Mesenchymal stem cell (in vitro differentiated cells and primary cell): ENCODE results near the gene CPS1. TPM values are rescaled to one million over a fixed set of nuclear protein-coding genes. Genes with fewer than 3 reads are reported as not detected.

Experiments used
- DNase-seq: peaks from one replicate; pipeline ENCODE4 v3.0.0-alpha.2; 2013
- H2AFZ ChIP-seq: one replicate; pipeline ENCODE4 v1.6.1; 2013; ENCODE audit warnings: low read depth, mild to moderate bottlenecking, control low read depth, inconsistent platforms, low read length, moderate library complexity
- H2AK5ac ChIP-seq: 2 replicates; pipeline ENCODE4 v1.6.1; 2013; ENCODE audit warnings: low read length, moderate library complexity, mild to moderate bottlenecking, inconsistent platforms; ENCODE audit not compliant: severe bottlenecking
- H2BK120ac ChIP-seq: one replicate; pipeline ENCODE4 v1.6.1; 2013; ENCODE audit warnings: low read depth, mild to moderate bottlenecking, inconsistent platforms, low read length, moderate library complexity
- H2BK12ac ChIP-seq, 2 experiments: one replicate each; pipeline ENCODE4 v1.6.1; 2013; ENCODE audit warnings: inconsistent platforms in 2 of 2, low read length in 2 of 2, mild to moderate bottlenecking in 2 of 2, moderate library complexity in 2 of 2, control low read depth in 1 of 2
- H2BK15ac ChIP-seq: one replicate; pipeline ENCODE4 v1.6.1; 2013; ENCODE audit warnings: mild to moderate bottlenecking, low read depth, inconsistent platforms; ENCODE audit not compliant: poor library complexity, severe bottlenecking
- H2BK5ac ChIP-seq: 2 replicates; pipeline ENCODE4 v1.6.1; 2013; ENCODE audit warnings: low read depth, mild to moderate bottlenecking, low read length, control low read depth, inconsistent platforms; ENCODE audit not compliant: poor library complexity, severe bottlenecking
- H3K14ac ChIP-seq, 2 experiments: one replicate each; pipeline ENCODE4 v1.6.1; 2013; ENCODE audit warnings: inconsistent platforms in 2 of 2, low read length in 2 of 2, control low read depth in 1 of 2, mild to moderate bottlenecking in 1 of 2, moderate library complexity in 1 of 2
- H3K18ac ChIP-seq, 2 experiments: one replicate each; pipeline ENCODE4 v1.6.1; 2013; ENCODE audit warnings: inconsistent platforms in 2 of 2, low read length in 2 of 2, control low read depth in 1 of 2, low read depth in 1 of 2, mild to moderate bottlenecking in 1 of 2
- H3K23ac ChIP-seq, 2 experiments: one replicate each; pipeline ENCODE4 v1.6.1; 2013; ENCODE audit warnings: inconsistent platforms in 2 of 2, low read length in 2 of 2, mild to moderate bottlenecking in 2 of 2, moderate library complexity in 2 of 2, control low read depth in 1 of 2
- H3K27ac ChIP-seq: 2 replicates; pipeline ENCODE4 v1.5.1; 2013; ENCODE audit warnings: mild to moderate bottlenecking, moderate library complexity, low read length, control low read depth, inconsistent platforms; ENCODE audit not compliant: poor library complexity, severe bottlenecking
- H3K27me3 ChIP-seq, 2 experiments: 2 replicates each; pipeline versions ENCODE4 v1.6.1 to v1.7.0; 2013; ENCODE audit warnings: low read length in 2 of 2, mild to moderate bottlenecking in 2 of 2, moderate library complexity in 2 of 2, control low read depth in 1 of 2, inconsistent platforms in 1 of 2; ENCODE audit not compliant: control insufficient read depth in 1 of 2, insufficient read depth in 1 of 2
- H3K36me3 ChIP-seq, 2 experiments: 2 replicates each; pipeline versions ENCODE4 v1.6.1 to v1.7.0; 2013; ENCODE audit warnings: low read length in 2 of 2, control low read depth in 1 of 2, inconsistent platforms in 1 of 2, low read depth in 1 of 2, mild to moderate bottlenecking in 1 of 2; ENCODE audit not compliant: insufficient read depth in 2 of 2, control insufficient read depth in 1 of 2
- H3K4ac ChIP-seq, 2 experiments: one replicate each; pipeline ENCODE4 v1.6.1; 2013; ENCODE audit warnings: inconsistent platforms in 2 of 2, low read length in 2 of 2, mild to moderate bottlenecking in 2 of 2, moderate library complexity in 2 of 2, control low read depth in 1 of 2, low read depth in 1 of 2
- H3K4me1 ChIP-seq: 2 replicates; pipeline ENCODE4 v1.6.1; 2013; ENCODE audit warnings: low read depth, low read length, control low read depth; ENCODE audit not compliant: control insufficient read depth, insufficient read depth
- H3K4me2 ChIP-seq: 2 replicates; pipeline ENCODE4 v1.6.1; 2013; ENCODE audit warnings: low read length, mild to moderate bottlenecking, inconsistent platforms; ENCODE audit not compliant: poor library complexity, severe bottlenecking
- H3K4me3 ChIP-seq, 2 experiments: 2 replicates each; pipeline versions ENCODE4 v1.5.1 to v1.7.0; 2013; ENCODE audit warnings: low read length in 2 of 2, mild to moderate bottlenecking in 2 of 2, control low read depth in 1 of 2, low read depth in 1 of 2; ENCODE audit not compliant: insufficient read depth in 1 of 2
- H3K79me1 ChIP-seq: replicated peaks from 2 replicates; pipeline ENCODE4 v1.6.1; 2013; ENCODE audit warnings: mild to moderate bottlenecking, control low read depth, low read length, inconsistent platforms; ENCODE audit not compliant: poor library complexity, severe bottlenecking
- H3K9ac ChIP-seq: 2 replicates; pipeline ENCODE4 v1.7.0; 2013; ENCODE audit warnings: mild to moderate bottlenecking, low read length, moderate library complexity
- H3K9me3 ChIP-seq: 2 replicates; pipeline ENCODE4 v1.7.0; 2013; ENCODE audit warnings: mild to moderate bottlenecking, low read length; ENCODE audit not compliant: control insufficient read depth
- H4K8ac ChIP-seq: one replicate; pipeline ENCODE4 v1.6.1; 2013; ENCODE audit warnings: inconsistent platforms, mild to moderate bottlenecking, low read length, moderate library complexity
- H4K91ac ChIP-seq: one replicate; pipeline ENCODE4 v1.6.1; 2013; ENCODE audit warnings: mild to moderate bottlenecking, low read length, inconsistent platforms
- WGBS: methylation state at CpG from one replicate; pipeline ENCODE4 v1.1.7; 2013; ENCODE audit warnings: mixed read lengths; 5-methylcytosine and 5-hydroxymethylcytosine counted together
- polyA plus RNA-seq, 2 experiments: library from polyadenylated mRNA; stranded (reverse); fragments of 200-250 nt; gene quantifications; one replicate each; pipeline ENCODE4 v1.2.3, GENCODE V29; 2013

The CPS1 gene
- polyA plus RNA-seq (2013, experiment 1 of 2) = 10.6 TPM
- polyA plus RNA-seq (2013, experiment 2 of 2) = 10.5 TPM

DNA sequence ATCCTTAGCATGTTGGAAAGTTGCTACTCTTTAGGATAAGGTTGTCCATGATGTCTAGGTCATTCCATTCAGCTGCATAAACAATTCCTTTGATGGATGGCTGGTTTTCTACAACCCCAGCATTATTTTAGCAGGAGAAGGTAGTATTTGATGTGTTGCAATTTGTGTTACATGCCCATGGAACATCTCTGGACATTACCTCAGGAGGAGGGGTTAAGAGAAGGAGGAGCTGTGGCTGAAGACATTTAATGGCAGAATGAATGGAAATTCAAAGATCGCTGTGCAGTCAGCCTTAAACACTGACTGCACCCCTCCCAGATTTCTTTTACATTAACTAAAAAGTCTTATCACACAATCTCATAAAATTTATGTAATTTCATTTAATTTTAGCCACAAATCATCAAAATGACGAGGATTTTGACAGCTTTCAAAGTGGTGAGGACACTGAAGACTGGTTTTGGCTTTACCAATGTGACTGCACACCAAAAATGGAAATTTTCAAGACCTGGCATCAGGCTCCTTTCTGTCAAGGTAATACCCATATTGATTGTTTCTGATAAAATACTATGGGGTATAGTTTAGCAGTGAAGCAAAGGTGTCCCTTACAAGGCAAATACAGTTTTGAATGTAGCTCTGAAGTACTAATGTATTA, at the start of gene CPS1:
CPS1 (plus strand) TSS at position 271 of the 652 bp plus-strand sequence; CDS start at position 406, 135 bp downstream.
- 94% methylated on average over 2 of the region's 2 CpGs for WGBS

DNA sequence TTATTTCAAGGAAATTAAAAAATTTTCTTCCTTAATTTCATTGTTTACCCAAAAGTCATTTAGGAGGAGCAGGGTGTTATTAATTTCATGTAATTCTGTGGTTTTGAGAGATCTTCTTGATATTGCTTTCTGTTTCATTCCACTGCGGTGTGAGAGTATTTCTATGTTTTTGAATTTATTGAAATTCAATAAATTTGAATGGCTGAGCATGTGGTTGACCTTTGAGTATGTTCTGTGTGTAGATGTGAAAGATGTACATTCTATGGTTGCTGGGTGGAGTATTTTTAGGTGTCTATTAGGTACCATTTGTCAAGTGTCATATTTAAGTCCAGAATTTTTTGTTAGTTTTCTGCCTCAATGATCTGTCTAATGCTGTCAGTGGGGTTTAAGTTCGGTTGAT, 40.5 kb upstream of the CPS1 start:
- H3K23ac ChIP-seq = no peak overlapping the region
- H4K8ac ChIP-seq = no peak overlapping the region
- H3K79me1 ChIP-seq = peaks cover 2% of the 10 kb centered on the region
- H3K27me3 ChIP-seq = no peaks in the 10 kb centered on the region
- no peak overlapping the region for H3K9ac ChIP-seq
- H3K9me3 ChIP-seq = peaks cover 4% of the 10 kb centered on the region
- H2AFZ ChIP-seq = no peak overlapping the region
- 71% methylated on average over 2 of the region's 2 CpGs for WGBS
- H3K4me1 ChIP-seq = no peaks in the 10 kb centered on the region
- H2BK15ac ChIP-seq = no peak overlapping the region
- no peaks in the 10 kb centered on the region for H3K36me3 ChIP-seq
- H2BK12ac ChIP-seq = no peak overlapping the region
- H3K4me2 ChIP-seq = no peak overlapping the region
- no peak overlapping the region for H3K14ac ChIP-seq
- H4K91ac ChIP-seq = no peak overlapping the region
- H2AK5ac ChIP-seq = no peak overlapping the region
- no peak overlapping the region for H2BK120ac ChIP-seq
- DNase-seq = no peak
- H2BK5ac ChIP-seq = no peak overlapping the region
- H3K18ac ChIP-seq = no peak overlapping the region
- H3K4me3 ChIP-seq = no peak overlapping the region
- H3K4ac ChIP-seq = no peak overlapping the region
- no peak overlapping the region for H3K27ac ChIP-seq

More for the DNA sequence above, at the start of gene CPS1:
- H3K9me3 ChIP-seq = no peaks in the 10 kb centered on the region
- peaks cover 2% of the 10 kb centered on the region for H3K4me1 ChIP-seq
- no peak within 1 kb of the TSS for H2BK5ac ChIP-seq
- no peaks in the 10 kb centered on the region for H3K36me3 ChIP-seq
- H3K14ac ChIP-seq = no peak within 1 kb of the TSS
- no peak within 1 kb of the TSS for H2AK5ac ChIP-seq
- H3K27me3 ChIP-seq = no peaks in the 10 kb centered on the region
- H3K27ac ChIP-seq = no peak within 1 kb of the TSS
- H2BK12ac ChIP-seq = no peak within 1 kb of the TSS
- no peak within 1 kb of the TSS for H4K91ac ChIP-seq
- H3K4me2 ChIP-seq = no peak within 1 kb of the TSS
- H3K4ac ChIP-seq = no peak within 1 kb of the TSS
- H2AFZ ChIP-seq = no peak within 1 kb of the TSS
- no peak within 1 kb of the TSS for H3K18ac ChIP-seq
- H4K8ac ChIP-seq = no peak within 1 kb of the TSS
- H3K23ac ChIP-seq = no peak within 1 kb of the TSS
- H2BK120ac ChIP-seq = no peak within 1 kb of the TSS
- H3K79me1 ChIP-seq = no peaks in the 10 kb centered on the region
- no peak for DNase-seq
- no peak within 1 kb of the TSS for H3K9ac ChIP-seq
- no peak within 1 kb of the TSS for H3K4me3 ChIP-seq
- H2BK15ac ChIP-seq = no peak within 1 kb of the TSS

DNA sequence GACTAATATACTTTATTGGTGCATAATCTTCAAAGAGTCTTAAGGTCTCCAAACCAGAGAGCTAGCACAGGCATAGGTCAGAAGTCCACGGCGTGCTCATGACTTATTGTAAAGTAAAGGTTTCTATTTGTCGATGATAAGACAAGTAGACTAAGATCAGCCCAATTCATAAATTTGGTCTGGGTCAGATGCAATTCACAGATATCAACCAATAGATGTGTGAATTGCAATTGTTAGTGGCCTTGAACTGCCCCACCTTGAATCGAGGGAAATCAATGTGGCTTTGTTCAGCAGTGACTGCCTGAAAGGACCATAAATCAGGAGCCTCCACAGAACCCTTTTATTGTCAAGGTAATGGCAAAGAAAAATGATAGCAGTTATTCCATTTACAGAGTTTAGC, 39.1 kb upstream of the CPS1 start:
- H2BK12ac ChIP-seq = no peak overlapping the region
- H3K4me3 ChIP-seq = no peak overlapping the region
- peaks cover 4% of the 10 kb centered on the region for H3K9me3 ChIP-seq
- H3K27me3 ChIP-seq = no peaks in the 10 kb centered on the region
- H2AFZ ChIP-seq = no peak overlapping the region
- H2AK5ac ChIP-seq = no peak overlapping the region
- no peaks in the 10 kb centered on the region for H3K36me3 ChIP-seq
- no peaks in the 10 kb centered on the region for H3K4me1 ChIP-seq
- no peak overlapping the region for H3K23ac ChIP-seq
- DNase-seq = no peak
- H2BK5ac ChIP-seq = no peak overlapping the region
- H2BK15ac ChIP-seq = no peak overlapping the region
- peaks cover 2% of the 10 kb centered on the region for H3K79me1 ChIP-seq
- H3K27ac ChIP-seq = no peak overlapping the region
- H3K4ac ChIP-seq = no peak overlapping the region
- WGBS = 99% methylated on average over 4 of the region's 4 CpGs
- H3K14ac ChIP-seq = no peak overlapping the region
- no peak overlapping the region for H3K4me2 ChIP-seq
- no peak overlapping the region for H2BK120ac ChIP-seq
- H4K91ac ChIP-seq = no peak overlapping the region
- no peak overlapping the region for H3K9ac ChIP-seq
- no peak overlapping the region for H3K18ac ChIP-seq
- H4K8ac ChIP-seq = no peak overlapping the region

DNA sequence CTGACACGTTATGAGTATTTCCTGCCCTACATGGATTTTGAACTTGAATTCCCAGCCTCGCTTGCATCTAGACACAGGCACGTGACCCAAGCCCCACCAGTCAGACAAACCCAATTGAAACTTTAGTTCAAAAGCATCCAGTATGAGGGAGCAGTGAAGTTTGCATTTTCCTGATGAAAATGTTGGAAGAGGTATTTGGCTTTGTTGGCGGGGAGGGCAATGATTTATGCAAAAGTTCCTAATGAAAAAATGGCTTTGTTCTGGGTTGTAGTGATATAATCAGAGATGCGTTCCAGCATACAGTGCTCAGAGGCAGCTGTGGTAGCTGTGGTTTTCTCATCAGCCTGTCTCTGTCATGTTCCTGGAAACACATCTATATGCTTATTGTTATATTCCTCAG, 36.8 kb upstream of the CPS1 start:
- no peak overlapping the region for H3K27ac ChIP-seq
- H4K91ac ChIP-seq = no peak overlapping the region
- no peak overlapping the region for H3K23ac ChIP-seq
- WGBS = 92% methylated on average over 4 of the region's 5 CpGs
- H2BK12ac ChIP-seq = no peak overlapping the region
- H3K79me1 ChIP-seq = peaks cover 2% of the 10 kb centered on the region
- H3K36me3 ChIP-seq = no peaks in the 10 kb centered on the region
- H3K4me2 ChIP-seq = no peak overlapping the region
- H2BK5ac ChIP-seq = no peak overlapping the region
- no peak overlapping the region for H3K9ac ChIP-seq
- no peak for DNase-seq
- H3K4me3 ChIP-seq = no peak overlapping the region
- H4K8ac ChIP-seq = no peak overlapping the region
- H2BK120ac ChIP-seq = no peak overlapping the region
- no peak overlapping the region for H2BK15ac ChIP-seq
- H3K27me3 ChIP-seq = no peaks in the 10 kb centered on the region
- H3K18ac ChIP-seq = no peak overlapping the region
- no peak overlapping the region for H2AFZ ChIP-seq
- no peak overlapping the region for H2AK5ac ChIP-seq
- no peaks in the 10 kb centered on the region for H3K9me3 ChIP-seq
- H3K4ac ChIP-seq = peak overlapping the region in 1 of 2 experiments; percentile 26
- no peaks in the 10 kb centered on the region for H3K4me1 ChIP-seq
- no peak overlapping the region for H3K14ac ChIP-seq
